GM18505 (cell line): ENCODE data around the gene CPPED1.

Experiments
- ATAC-seq: cut with Tn5 transposase; IDR thresholded peaks from one replicate; pipeline ENCODE4 v1.9.1; 2021; ENCODE audit not compliant: unreplicated experiment
- POLR2A ChIP-seq: IDR thresholded peaks from 4 replicates; pipeline ENCODE4 v1.6.1; 2011; ENCODE audit warnings: borderline replicate concordance; ENCODE audit not compliant: insufficient read depth, insufficient read length; ENCODE audit errors: extremely low read depth

CPPED1 gene

DNA sequence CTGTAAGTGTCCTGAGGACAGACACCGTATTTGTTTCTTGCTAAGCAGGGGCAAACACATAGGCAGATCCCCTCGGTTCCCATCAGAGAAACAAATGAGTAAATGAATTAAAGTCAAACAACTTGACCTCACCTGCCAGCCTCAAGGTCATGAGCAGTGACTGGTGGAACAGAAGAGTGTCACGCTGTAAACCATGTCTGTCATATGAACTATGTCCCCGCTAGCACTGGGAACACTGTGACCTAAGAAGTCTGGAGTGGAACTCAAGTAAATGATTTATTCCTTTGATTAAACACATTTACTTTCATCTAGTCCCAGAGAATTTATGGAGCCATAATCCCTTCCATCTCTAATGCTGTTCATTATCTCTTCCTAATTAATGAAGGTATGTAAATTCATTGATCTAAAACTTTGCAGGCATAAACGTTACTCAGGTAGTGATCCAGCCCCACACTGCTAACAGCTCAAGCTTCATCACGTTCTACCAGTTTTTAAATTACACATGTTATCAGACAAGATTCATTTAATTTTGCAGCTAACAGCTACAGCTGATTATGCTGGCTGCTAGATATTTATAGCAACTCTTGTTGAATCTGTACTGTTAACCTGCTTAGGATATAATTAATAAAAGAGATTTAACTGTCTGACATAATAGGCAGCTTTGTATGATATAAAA lies 38.7 kb downstream of the CPPED1 start:
- no peak for TF ChIP-seq POLR2A
- no peak for ATAC-seq

DNA sequence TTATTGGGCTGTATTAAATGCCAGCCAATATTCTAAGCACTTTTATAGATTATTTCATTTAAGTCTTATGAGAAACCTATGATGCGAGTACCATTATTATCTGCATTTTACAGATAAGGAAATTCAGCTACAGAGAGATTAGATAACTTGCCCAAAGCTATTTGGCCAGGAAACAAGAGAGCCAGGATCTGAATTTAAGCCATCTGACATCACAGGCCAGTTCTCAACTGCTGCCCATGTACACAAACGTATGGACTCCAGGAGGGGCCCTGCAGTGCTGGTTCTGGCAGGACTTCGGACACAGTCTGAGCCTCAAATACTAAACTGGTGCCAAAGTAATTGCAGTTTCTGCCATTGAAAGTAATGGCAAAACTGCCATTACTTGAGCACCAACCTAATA lies 40.2 kb downstream of the CPPED1 start:
- TF ChIP-seq POLR2A: no peak
- no peak for ATAC-seq

DNA sequence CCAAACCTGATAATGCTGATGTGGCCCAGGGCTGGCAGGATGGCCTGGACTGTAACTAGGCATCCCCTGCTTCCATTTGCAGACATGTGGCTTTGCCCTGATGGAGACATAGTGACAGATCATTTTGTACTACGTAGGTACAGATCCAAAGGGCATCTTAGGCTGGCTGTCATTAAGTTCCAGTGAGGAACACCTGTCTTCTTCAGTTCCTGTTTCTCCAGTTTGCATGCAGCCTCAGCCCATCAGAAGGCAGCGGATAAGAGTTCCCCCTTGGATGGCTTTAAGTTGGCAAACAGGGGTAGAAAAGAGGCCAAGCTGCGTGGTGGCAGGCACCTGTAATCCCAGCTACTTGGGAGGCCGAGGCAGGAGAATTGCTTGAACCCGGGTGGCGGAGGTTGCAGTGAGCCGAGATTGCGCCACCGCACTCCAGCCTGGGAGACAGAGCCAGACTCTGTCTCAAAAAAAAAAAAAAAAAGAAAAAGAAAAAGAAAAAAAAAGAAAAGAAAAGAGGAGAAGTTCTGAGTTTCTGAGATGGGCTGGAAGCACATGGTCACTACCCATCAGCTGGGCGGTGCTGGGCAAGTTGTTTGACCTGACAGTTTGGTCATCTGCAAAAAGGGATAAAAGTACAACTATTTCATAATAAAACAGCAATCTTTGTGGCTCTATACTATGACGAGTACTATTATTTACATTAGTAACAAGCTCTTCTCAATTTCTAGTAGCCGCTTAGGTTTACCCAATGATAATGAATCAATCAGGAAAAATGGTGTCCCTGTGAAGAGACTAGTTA lies 42.7 kb downstream of the CPPED1 start:
- ATAC-seq: no peak
- no peak for TF ChIP-seq POLR2A

DNA sequence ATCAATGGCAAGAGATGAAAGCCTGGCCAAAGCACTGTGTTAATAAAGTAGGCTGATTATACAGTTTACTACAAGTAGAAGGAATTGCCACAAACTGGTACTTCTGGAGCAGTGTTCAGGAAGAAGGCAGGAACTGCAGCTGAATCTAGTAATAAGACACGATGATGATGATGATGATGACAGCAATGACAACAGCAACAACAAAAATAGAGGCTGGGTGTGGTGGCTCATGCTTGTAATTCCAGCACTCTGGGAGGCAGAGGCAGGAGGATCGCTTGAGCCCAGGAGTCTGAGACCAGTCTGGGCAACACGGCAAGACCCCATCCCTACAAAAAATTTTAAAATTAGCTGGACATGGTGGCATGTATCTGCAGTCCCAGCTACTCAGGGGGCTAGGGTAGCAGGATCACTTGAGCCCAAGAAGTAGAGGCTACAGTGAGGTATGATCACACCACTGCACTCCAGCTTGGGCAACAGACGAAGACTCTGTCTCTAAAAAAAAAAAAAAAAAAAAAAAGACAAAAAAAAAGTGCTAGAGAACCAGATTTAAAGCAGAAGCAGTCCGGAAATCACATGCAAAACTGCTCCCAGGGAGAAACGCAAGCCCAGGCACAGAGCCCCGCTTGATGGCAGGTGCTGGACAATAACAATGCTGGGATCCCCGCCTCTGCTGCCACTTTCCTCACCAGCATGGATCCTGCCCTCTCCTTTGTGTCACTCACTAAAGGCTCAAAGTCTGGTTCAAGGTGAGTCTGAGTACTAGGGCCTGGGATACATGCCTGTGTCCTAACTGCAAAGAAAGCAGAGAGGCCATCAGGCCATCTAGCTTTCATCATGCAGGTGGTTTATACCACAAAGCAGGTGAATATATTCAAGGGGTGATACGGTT lies 44.8 kb downstream of the CPPED1 start:
- TF ChIP-seq POLR2A: no peak
- ATAC-seq: no peak

DNA sequence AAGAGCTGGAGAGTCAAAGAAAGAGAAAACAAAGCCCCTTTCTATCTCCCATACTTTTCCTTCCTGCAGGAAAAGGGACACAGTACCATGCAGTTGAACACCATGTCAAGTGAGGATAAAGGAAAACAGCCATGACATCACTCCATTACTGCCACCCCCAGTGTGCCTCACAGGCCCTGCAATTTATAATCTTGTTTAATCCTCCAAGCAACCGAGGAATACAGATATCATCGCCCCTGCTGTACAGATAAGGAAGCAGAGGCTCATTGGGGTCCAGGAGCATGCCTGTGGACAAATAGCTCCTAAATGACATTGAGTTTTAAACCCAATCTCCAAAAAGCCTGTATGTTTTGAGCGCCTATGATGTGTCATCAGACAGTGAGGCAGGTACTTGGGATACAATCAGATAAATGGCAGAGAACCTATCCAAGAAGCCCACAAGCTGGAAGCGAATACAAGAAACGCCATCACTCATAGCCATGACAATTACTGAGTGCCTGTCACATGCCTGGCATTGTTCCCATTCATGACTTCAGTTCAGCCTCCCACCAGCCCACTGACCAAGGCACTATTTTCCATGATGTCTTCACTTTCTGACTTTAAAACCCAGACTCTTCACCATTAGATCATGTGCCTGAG lies 45.5 kb downstream of the CPPED1 start:
- no peak for ATAC-seq
- no peak for TF ChIP-seq POLR2A

DNA sequence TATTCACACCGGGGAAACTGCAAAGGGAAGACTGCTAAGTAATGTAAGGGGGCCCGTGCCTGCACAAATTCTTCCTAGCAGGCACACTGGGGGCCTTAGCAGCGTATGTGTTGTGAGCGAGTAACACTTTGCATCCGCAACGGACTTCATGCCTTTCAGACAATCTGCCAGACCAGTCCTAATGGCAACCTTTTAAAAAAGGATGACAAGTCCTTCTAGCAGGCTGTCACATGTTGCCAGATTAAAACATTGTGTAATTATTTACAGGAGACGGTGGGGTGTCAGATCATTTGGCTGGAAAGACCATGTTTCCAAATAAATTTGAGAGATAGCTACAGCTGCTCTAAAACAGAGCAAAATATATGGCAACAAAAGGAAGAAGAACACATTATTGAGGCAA lies 46.1 kb downstream of the CPPED1 start:
- ATAC-seq: no peak
- TF ChIP-seq POLR2A: no peak

DNA sequence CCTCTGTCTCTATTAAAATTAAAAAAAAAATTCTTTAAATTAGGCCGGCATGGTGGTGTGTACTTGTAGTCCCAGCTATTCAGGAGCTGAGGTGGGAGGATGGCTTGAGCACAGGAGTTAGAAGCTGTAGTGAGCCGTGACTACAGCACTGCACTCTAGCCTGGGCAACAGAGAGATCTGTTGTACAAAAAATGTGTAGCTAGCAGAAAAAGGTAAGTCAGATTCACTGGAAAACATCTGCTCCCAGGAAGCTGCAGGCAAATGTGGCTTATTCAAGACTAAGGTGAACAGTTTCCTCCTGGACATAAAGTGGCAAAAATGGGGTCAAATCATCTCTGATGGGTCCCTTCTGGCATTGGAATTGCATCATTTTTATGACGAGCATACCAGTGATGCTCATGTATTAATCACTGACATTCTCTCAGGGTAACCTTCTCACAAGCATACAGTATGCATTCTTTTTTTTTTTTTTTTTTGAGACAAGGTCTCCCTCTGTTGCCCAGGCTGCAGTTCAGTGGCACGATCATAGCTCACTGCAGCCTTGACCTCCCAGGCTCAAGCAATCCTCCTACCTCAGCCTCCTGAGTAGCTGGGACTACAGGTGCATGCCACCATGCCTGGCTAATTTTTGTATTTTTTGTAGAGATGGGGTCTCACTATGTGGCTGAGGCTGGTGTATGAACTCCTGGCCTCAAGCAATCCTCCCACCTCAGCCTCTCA lies 48.7 kb downstream of the CPPED1 start:
- TF ChIP-seq POLR2A: no peak
- no peak for ATAC-seq

DNA sequence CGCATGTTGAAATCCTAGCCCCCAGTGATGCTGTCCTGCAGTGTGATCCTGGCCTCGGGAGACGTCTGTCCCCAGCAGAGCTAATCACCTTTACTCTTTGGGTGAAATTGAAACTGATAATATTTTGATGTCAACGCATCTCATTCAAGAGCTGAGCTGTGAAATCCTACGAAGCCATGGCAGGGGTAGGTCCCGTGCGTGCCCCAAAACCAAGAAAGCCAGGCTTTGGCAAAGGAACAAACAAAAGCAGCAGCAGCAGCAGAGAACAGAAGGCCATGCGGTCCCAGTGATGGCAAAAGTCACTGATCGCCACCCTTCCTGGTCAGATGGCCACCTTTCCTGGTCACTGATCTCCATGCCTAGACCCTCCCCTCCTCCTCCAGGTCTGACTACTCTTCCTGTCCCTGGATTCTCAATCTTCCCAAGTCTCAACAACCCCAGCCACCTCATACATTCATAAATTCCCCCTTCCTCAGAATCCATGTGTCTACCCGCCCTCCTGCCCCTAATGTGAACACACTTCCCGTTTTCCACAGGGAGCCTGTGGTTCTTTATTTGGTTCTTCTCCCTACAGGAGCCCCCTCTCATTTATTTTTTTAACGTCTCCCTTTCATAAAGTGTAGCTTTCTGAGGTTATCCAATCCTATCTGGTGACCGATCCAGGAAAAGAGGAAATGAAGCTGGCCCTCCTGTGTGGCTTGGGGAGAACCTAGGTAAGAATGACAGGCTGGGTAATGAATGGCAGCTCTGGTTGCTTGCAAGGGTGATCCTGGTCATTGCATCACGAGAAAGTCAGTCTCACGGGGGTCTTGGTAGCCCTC lies 50.3 kb downstream of the CPPED1 start:
- ATAC-seq: no peak
- no peak for TF ChIP-seq POLR2A

DNA sequence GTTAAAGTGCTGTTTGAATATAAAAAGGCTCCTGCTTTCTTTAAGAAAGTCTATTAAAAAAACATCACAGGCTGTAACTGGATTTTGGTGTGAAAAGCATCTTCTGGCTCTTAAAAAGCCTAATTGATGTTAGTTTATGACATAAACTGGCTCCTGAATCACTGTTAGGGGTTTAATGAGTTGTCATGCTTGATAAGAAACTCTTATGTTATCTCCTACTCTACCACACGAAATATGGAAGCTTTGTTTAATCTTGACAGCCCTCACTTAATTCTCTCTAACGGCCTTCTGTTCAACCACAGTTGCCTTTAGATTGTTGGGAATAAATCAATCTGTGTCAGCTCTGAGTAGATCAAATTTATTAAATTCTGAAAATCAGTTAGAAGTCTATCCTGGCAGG lies 51.5 kb downstream of the CPPED1 start:
- ATAC-seq: no peak
- TF ChIP-seq POLR2A: no peak

DNA sequence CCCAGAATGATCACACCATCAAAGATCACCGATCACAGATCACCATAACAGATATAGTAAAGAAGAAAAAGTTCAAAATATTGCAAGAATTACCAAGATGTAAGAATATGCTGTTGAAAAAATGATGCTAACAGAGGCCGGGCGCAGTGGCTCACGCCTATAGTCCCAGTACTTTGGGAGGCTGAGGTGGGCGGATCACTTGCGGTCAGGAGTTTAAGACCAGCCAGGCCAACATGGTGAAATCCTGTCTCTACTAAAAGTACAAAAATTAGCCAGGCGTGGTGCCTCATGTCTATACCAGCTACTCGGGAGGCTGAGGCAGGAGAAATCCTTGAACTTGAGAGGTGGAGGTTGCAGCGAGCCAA lies 53.2 kb downstream of the CPPED1 start:
- no peak for TF ChIP-seq POLR2A
- no peak for ATAC-seq

DNA sequence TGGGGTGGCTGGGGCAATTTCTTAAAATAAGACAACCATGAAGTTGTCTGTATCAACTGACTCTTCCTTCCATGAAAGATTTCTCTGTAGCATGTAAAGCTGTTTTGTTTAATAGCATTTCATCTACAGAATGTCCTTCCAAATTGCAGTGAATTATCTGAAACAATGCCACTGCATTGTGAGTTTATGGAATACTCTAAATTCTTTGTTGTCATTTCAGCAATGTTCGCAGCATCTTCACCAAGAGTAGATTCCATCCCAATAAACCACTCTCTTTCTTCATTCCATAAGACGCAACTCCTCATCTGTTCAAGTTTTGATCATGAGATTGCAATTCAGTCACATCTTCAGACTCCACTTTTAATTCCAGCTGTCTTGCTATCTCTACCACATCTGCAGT lies 54.6 kb downstream of the CPPED1 start:
- no peak for TF ChIP-seq POLR2A

DNA sequence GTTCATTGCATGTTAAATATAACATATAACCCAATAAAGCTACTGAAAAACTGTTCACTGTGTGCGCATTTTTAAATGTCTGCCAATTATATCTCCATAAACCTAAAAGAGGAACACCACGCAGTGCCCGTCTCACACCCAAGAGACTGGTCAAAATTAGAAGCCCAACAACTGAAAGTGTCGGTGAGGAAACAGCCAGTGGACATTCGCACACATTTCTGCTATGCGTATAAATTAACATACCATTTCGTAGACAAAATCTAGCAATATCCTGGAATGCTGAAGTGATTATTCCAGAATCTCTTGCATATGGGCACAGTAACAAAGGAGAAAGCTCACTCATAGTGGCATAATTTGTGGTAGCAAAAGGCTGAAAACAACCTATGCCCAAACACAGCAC lies 55.9 kb downstream of the CPPED1 start:
- no peak for ATAC-seq
- TF ChIP-seq POLR2A: no peak

More for the DNA sequence above, 54.6 kb downstream of the CPPED1 start:
- ATAC-seq: no peak
